Thyroid gland (tissue), 4 donors: ENCODE measurements around the gene KHDC1L.
"Not testable (repeated sequence)": the region's sequence is repeated elsewhere in the genome, so short reads cannot be mapped to it uniquely, and the experiment has no call there.

ENCODE experiments used
- POLR2A ChIP-seq, 2 donors: fragments of 450-650 bp; IDR thresholded peaks; one replicate each; pipeline ENCODE4 v1.6.1; 2017; ENCODE audit warnings: antibody characterized with exemption in 2 of 2, mild to moderate bottlenecking in 2 of 2, moderate library complexity in 1 of 2
- TF ChIP-seq, protein P1 (sequence below), 6 experiments: fragments of 200-600 bp in 3 of 6; fragments of 450-650 bp in 3 of 6; sonication (generic) in 3 of 6; IDR thresholded peaks; one replicate each; pipeline ENCODE4 v1.5.1; 2016 to 2019; ENCODE audit warnings: antibody characterized with exemption in 6 of 6, mild to moderate bottlenecking in 2 of 6, inconsistent platforms in 1 of 6, moderate library complexity in 1 of 6

GRCh38 chr6:73269296-73269695 lies 44.0 kb upstream of the KHDC1L start:
- TF ChIP-seq, protein P1, sequence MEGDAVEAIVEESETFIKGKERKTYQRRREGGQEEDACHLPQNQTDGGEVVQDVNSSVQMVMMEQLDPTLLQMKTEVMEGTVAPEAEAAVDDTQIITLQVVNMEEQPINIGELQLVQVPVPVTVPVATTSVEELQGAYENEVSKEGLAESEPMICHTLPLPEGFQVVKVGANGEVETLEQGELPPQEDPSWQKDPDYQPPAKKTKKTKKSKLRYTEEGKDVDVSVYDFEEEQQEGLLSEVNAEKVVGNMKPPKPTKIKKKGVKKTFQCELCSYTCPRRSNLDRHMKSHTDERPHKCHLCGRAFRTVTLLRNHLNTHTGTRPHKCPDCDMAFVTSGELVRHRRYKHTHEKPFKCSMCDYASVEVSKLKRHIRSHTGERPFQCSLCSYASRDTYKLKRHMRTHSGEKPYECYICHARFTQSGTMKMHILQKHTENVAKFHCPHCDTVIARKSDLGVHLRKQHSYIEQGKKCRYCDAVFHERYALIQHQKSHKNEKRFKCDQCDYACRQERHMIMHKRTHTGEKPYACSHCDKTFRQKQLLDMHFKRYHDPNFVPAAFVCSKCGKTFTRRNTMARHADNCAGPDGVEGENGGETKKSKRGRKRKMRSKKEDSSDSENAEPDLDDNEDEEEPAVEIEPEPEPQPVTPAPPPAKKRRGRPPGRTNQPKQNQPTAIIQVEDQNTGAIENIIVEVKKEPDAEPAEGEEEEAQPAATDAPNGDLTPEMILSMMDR (IDR thresholded peaks at IDR 0.05): not testable (repeated sequence)
- not testable (repeated sequence) for TF ChIP-seq POLR2A (IDR thresholded peaks at IDR 0.05)
